ENCODE results near the gene DIDO1. TPM values are rescaled to one million over a fixed set of nuclear protein-coding genes. Genes with fewer than 3 reads are reported as not detected.
A peak's percentile ranks its signal among the peaks of the same experiment; 100 is the strongest.

The DIDO1 gene
- total RNA-seq, 4 donors from 2014 or later: 68.3 to 135 (median 88.0) TPM

- 88 to 95% methylated on average over 3 to 8 of the region's 8 CpGs for WGBS, 2 donors (ENCODE audit: low coverage in 1 of 2)
- H3K4me1 ChIP-seq: peaks cover 4 to 12% (median 7%) of the 10 kb centered on the region in 4 donors
Measured at GRCh38 chr20:62889411-62889810, 36.9 kb downstream of the DIDO1 start.

GRCh38 chr20:62888910-62889309 is 37.4 kb downstream of the DIDO1 start:
- no peak for TF ChIP-seq CTCF (IDR thresholded peaks at IDR 0.05)
- no peak for TF ChIP-seq POLR2AphosphoS5 (IDR thresholded peaks at IDR 0.05)
- TF ChIP-seq EP300 (IDR thresholded peaks at IDR 0.05; ENCODE audit: low read depth): no peak
- TF ChIP-seq POLR2A (IDR thresholded peaks at IDR 0.05): no peak
- WGBS, 2 donors (ENCODE audit: low coverage in 1 of 2): 93% methylated on average over 17 of the region's 17 CpGs; no CpG with 5 or more reads in 1 of the 2 donors
- Histone ChIP-seq H3K27me3 (no peaks in the 10 kb centered on the region), H3K4me3 (no peak overlapping the region), H3K9me3 (no peaks in the 10 kb centered on the region), H3K36me3 (peaks cover 0 to 56% (median 28%) of the 10 kb centered on the region in 4 donors), H3K27ac (no peak overlapping the region), H3K4me1 (peaks cover 4 to 12% (median 7%) of the 10 kb centered on the region in 4 donors)
- intact Hi-C loops (cut with DNase I; ENCODE audit: low total_unique reads): no loop called here
- in situ Hi-C loops (cut with MboI; ENCODE audit: low pct_ligation_motif_present in 1 of 4, low pct_unique_long_range_greater_than_20kb in 1 of 4, low sequenced_read_pairs in 3 of 4): loop anchor here in 2 of 4 donors (25.0 kb wide), 1 partner anchor 123 kb away; the partner anchor contains the start of gene BHLHE23 (in 2 of the 2)
- no peak for DNase-seq

More at GRCh38 chr20:62889411-62889810, 36.9 kb downstream of the DIDO1 start:
- no peaks in the 10 kb centered on the region for H3K9me3 ChIP-seq
- intact Hi-C loops (cut with DNase I; ENCODE audit: low total_unique reads) (no loop called here), in situ Hi-C loops (cut with MboI; ENCODE audit: low pct_ligation_motif_present in 1 of 4, low pct_unique_long_range_greater_than_20kb in 1 of 4, low sequenced_read_pairs in 3 of 4) (loop anchor here in 2 of 4 donors (25.0 kb wide), 1 partner anchor 123 kb away; the partner anchor contains the start of gene BHLHE23 (in 2 of the 2))
- no peaks in the 10 kb centered on the region for H3K27me3 ChIP-seq
- no peak for DNase-seq
- H3K4me3 ChIP-seq: no peak overlapping the region
- TF ChIP-seq CTCF (IDR thresholded peaks at IDR 0.05): no peak
- no peak for TF ChIP-seq EP300 (IDR thresholded peaks at IDR 0.05; ENCODE audit: low read depth)
- TF ChIP-seq POLR2A (IDR thresholded peaks at IDR 0.05): no peak
- no peak for TF ChIP-seq POLR2AphosphoS5 (IDR thresholded peaks at IDR 0.05)
- H3K27ac ChIP-seq: no peak overlapping the region
- peaks cover 0 to 61% (median 31%) of the 10 kb centered on the region in 4 donors for H3K36me3 ChIP-seq

- intact Hi-C loops (cut with DNase I; ENCODE audit: low total_unique reads) (no loop called here), in situ Hi-C loops (cut with MboI; ENCODE audit: low pct_ligation_motif_present in 1 of 4, low pct_unique_long_range_greater_than_20kb in 1 of 4, low sequenced_read_pairs in 3 of 4) (loop anchor here in 2 of 4 donors (25.0 kb wide), 1 partner anchor 124 kb away; the partner anchor contains the start of gene BHLHE23 (in 2 of the 2))
- Histone ChIP-seq H3K27me3 (no peaks in the 10 kb centered on the region), H3K9me3 (no peaks in the 10 kb centered on the region), H3K4me3 (no peak overlapping the region), H3K4me1 (peaks cover 4 to 12% (median 7%) of the 10 kb centered on the region in 4 donors), H3K36me3 (peaks cover 0 to 51% (median 26%) of the 10 kb centered on the region in 4 donors), H3K27ac (no peak overlapping the region)
- WGBS, 2 donors (ENCODE audit: low coverage in 1 of 2): 91 to 95% methylated on average over 6 to 16 of the region's 16 CpGs
- no peak for TF ChIP-seq POLR2AphosphoS5 (IDR thresholded peaks at IDR 0.05)
- no peak for TF ChIP-seq CTCF (IDR thresholded peaks at IDR 0.05)
- TF ChIP-seq EP300 (IDR thresholded peaks at IDR 0.05; ENCODE audit: low read depth): no peak
- TF ChIP-seq POLR2A (IDR thresholded peaks at IDR 0.05): no peak
- DNase-seq: no peak
Measured at GRCh38 chr20:62888406-62888805, 37.9 kb downstream of the DIDO1 start.

GRCh38 chr20:62887860-62888239 is 38.5 kb downstream of the DIDO1 start:
- no peaks in the 10 kb centered on the region for H3K9me3 ChIP-seq
- no peak for DNase-seq
- peak overlapping the region; percentile 21 to 58 (median 50) for H3K27ac ChIP-seq
- no peaks in the 10 kb centered on the region for H3K27me3 ChIP-seq
- TF ChIP-seq POLR2AphosphoS5 (IDR thresholded peaks at IDR 0.05) (no peak), CTCF (IDR thresholded peaks at IDR 0.05) (no peak), EP300 (IDR thresholded peaks at IDR 0.05; ENCODE audit: low read depth) (no peak), POLR2A (IDR thresholded peaks at IDR 0.05) (no peak)
- intact Hi-C loops (cut with DNase I; ENCODE audit: low total_unique reads): no loop called here
- H3K36me3 ChIP-seq: peaks cover 0 to 45% (median 23%) of the 10 kb centered on the region in 4 donors
- H3K4me3 ChIP-seq: no peak overlapping the region
- peaks cover 4 to 12% (median 7%) of the 10 kb centered on the region in 4 donors for H3K4me1 ChIP-seq
- 88% methylated on average over 7 of the region's 7 CpGs; no CpG with 5 or more reads in 1 of the 2 donors for WGBS, 2 donors (ENCODE audit: low coverage in 1 of 2)
- in situ Hi-C loops (cut with MboI; ENCODE audit: low pct_ligation_motif_present in 1 of 4, low pct_unique_long_range_greater_than_20kb in 1 of 4, low sequenced_read_pairs in 3 of 4): loop anchor here in 2 of 4 donors (25.0 kb wide), 1 partner anchor 124 kb away; the partner anchor contains the start of gene BHLHE23 (in 2 of the 2)
